Endodermal cell (in vitro differentiated cells): ENCODE measurements around the gene SERPINA9. TPM values are rescaled to one million over a fixed set of nuclear protein-coding genes. Genes with fewer than 3 reads are reported as not detected.

Experiments
- DNase-seq: peaks from one replicate; pipeline ENCODE4 v3.0.0-alpha.2; 2017
- H3K27ac ChIP-seq: 2 replicates; pipeline ENCODE4 v1.5.1; 2013; ENCODE audit warnings: mild to moderate bottlenecking, low read depth, low read length, moderate library complexity
- H3K27me3 ChIP-seq: 2 replicates; pipeline ENCODE4 v1.6.1; 2013; ENCODE audit warnings: mild to moderate bottlenecking, low read length, moderate library complexity; ENCODE audit not compliant: insufficient read depth, control insufficient read depth, poor library complexity, severe bottlenecking
- H3K36me3 ChIP-seq: 2 replicates; pipeline ENCODE4 v1.7.0; 2013; ENCODE audit warnings: mild to moderate bottlenecking, low read length, moderate library complexity; ENCODE audit not compliant: control insufficient read depth, insufficient read depth
- H3K4me1 ChIP-seq: one replicate; pipeline ENCODE4 v1.7.0; 2013; ENCODE audit warnings: low read length; ENCODE audit not compliant: control insufficient read depth, insufficient read depth
- H3K4me3 ChIP-seq: 2 replicates; pipeline ENCODE4 v1.5.1; 2013; ENCODE audit warnings: mild to moderate bottlenecking, low read length, moderate library complexity
- H3K9ac ChIP-seq: 2 replicates; pipeline ENCODE4 v1.6.1; 2013; ENCODE audit warnings: mild to moderate bottlenecking, low read length, moderate library complexity; ENCODE audit not compliant: poor library complexity, severe bottlenecking; ENCODE audit errors: extremely low read depth
- H3K9me3 ChIP-seq: 2 replicates; pipeline ENCODE4 v1.6.1; 2013; ENCODE audit warnings: mild to moderate bottlenecking, low read length, moderate library complexity; ENCODE audit not compliant: control insufficient read depth
- H3K27ac Mint-ChIP-seq: 2 replicates; pipeline ENCODE4 v1.8.0; 2020; ENCODE audit warnings: mixed read lengths
- H3K27me3 Mint-ChIP-seq: 2 replicates; pipeline ENCODE4 v1.8.0; 2021; ENCODE audit warnings: mild to moderate bottlenecking, mixed read lengths; ENCODE audit not compliant: insufficient read depth
- H3K36me3 Mint-ChIP-seq: 2 replicates; pipeline ENCODE4 v1.8.0; 2020; ENCODE audit warnings: low read depth, mixed read lengths
- H3K4me1 Mint-ChIP-seq: 2 replicates; pipeline ENCODE4 v1.8.0; 2020; ENCODE audit warnings: mixed read lengths
- H3K4me3 Mint-ChIP-seq: 2 replicates; pipeline ENCODE4 v1.8.0; 2020; ENCODE audit warnings: mild to moderate bottlenecking, moderate library complexity, mixed read lengths
- H3K9me3 Mint-ChIP-seq: 2 replicates; pipeline ENCODE4 v1.8.0; 2020; ENCODE audit warnings: mild to moderate bottlenecking, mixed read lengths
- CTCF ChIP-seq: fragments of 200-600 bp; sonication (generic); conservative IDR thresholded peaks from 2 replicates; pipeline ENCODE4 v1.5.0; 2021; ENCODE audit warnings: antibody characterized with exemption, mild to moderate bottlenecking
- WGBS, 2 experiments: methylation state at CpG; one replicate each; pipeline versions ENCODE4 v1.1.5 to v1.1.7; 2013; ENCODE audit warnings: missing lambda C conversion rate in 2 of 2, mixed read lengths in 1 of 2; ENCODE audit not compliant: insufficient coverage in 1 of 2, insufficient read length in 1 of 2; 5-methylcytosine and 5-hydroxymethylcytosine counted together
- total RNA-seq, 2 donors: library from RNA; stranded (reverse); fragmentation: NEBNext Ultra II Directional in 1 of 2; extraction: Animal tissue kit (Norgen Biotek cat#: 25700) in 1 of 2; gene quantifications; 2 replicates in 1 of 2; 3 replicates in 1 of 2; pipeline ENCODE4 v1.2.1, GENCODE V29; 2021

Gene SERPINA9
- total RNA-seq, 2 donors from 2014 or later: not detected

GRCh38 chr14:94450722-94451090, 25.3 kb downstream of the SERPINA9 start:
- H3K4me1 Mint-ChIP-seq: peaks cover 8% of the 10 kb centered on the region

GRCh38 chr14:94449930-94450329, 26.1 kb downstream of the SERPINA9 start:
- Histone ChIP-seq H3K27ac (no peak overlapping the region), H3K27me3 (no peaks in the 10 kb centered on the region), H3K36me3 (no peaks in the 10 kb centered on the region), H3K4me3 (no peak overlapping the region), H3K9me3 (no peaks in the 10 kb centered on the region), H3K4me1 (no peaks in the 10 kb centered on the region), H3K9ac (no peak overlapping the region)
- no peaks in the 10 kb centered on the region for H3K9me3 Mint-ChIP-seq
- peaks cover 4% of the 10 kb centered on the region for H3K27me3 Mint-ChIP-seq
- no peak for TF ChIP-seq CTCF
- H3K36me3 Mint-ChIP-seq: no peaks in the 10 kb centered on the region
- H3K4me3 Mint-ChIP-seq: no peak overlapping the region
- WGBS, 2 experiments: 89 to 100% methylated on average over 1 to 6 of the region's 6 CpGs
- DNase-seq: no peak
- H3K27ac Mint-ChIP-seq: no peak overlapping the region
- H3K4me1 Mint-ChIP-seq: peaks cover 8% of the 10 kb centered on the region

More at GRCh38 chr14:94450722-94451090, 25.3 kb downstream of the SERPINA9 start:
- H3K4me1 ChIP-seq: no peaks in the 10 kb centered on the region
- no peaks in the 10 kb centered on the region for H3K36me3 ChIP-seq
- no peak for TF ChIP-seq CTCF
- no peak overlapping the region for H3K4me3 ChIP-seq
- H3K9me3 ChIP-seq: no peaks in the 10 kb centered on the region
- H3K27me3 ChIP-seq: no peaks in the 10 kb centered on the region
- whole genome bisulfite sequencing, 2 experiments: 77 to 81% methylated on average over 2 to 3 of the region's 3 CpGs
- Mint-ChIP-seq H3K36me3 (no peaks in the 10 kb centered on the region), H3K27ac (no peak overlapping the region), H3K4me3 (no peak overlapping the region), H3K27me3 (peaks cover 4% of the 10 kb centered on the region), H3K9me3 (no peaks in the 10 kb centered on the region)
- no peak overlapping the region for H3K9ac ChIP-seq
- no peak for DNase-seq
- H3K27ac ChIP-seq: no peak overlapping the region

GRCh38 chr14:94448071-94448808, 27.8 kb downstream of the SERPINA9 start:
- H3K27me3 Mint-ChIP-seq: peaks cover 4% of the 10 kb centered on the region
- Histone ChIP-seq H3K4me1 (no peaks in the 10 kb centered on the region), H3K9me3 (no peaks in the 10 kb centered on the region), H3K36me3 (no peaks in the 10 kb centered on the region), H3K9ac (no peak overlapping the region), H3K27ac (no peak overlapping the region), H3K27me3 (no peaks in the 10 kb centered on the region), H3K4me3 (no peak overlapping the region)
- no peak for DNase-seq
- 91 to 93% methylated on average over 7 to 14 of the region's 14 CpGs for WGBS, 2 experiments
- H3K9me3 Mint-ChIP-seq: no peaks in the 10 kb centered on the region
- TF ChIP-seq CTCF: no peak
- H3K4me3 Mint-ChIP-seq: no peak overlapping the region
- no peak overlapping the region for H3K27ac Mint-ChIP-seq
- H3K4me1 Mint-ChIP-seq: peaks cover 8% of the 10 kb centered on the region
- no peaks in the 10 kb centered on the region for H3K36me3 Mint-ChIP-seq
